ENCODE results near the gene GNGT2.

GNGT2 gene

DNA sequence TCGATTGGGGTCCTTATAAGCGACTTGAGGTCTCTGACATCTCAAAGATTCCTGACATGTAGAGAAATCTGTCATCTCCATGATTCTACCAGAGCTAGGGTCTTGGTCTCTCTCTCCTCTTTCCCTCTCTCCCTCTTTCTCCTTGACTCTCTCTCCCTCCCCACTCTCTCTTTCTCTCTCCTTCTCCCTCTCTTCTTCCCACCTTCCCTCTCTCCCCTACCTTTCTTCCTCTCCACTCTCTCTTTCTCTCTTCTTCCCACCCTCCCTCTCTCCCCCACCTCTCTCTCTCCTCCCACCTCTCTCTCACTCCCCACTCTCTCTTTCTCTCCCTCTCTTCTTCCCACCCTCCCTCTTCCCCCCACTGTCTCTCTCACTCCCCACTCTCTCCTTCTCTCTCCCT lies 45.2 kb downstream of the GNGT2 start:
- no peak for DNase-seq

DNA sequence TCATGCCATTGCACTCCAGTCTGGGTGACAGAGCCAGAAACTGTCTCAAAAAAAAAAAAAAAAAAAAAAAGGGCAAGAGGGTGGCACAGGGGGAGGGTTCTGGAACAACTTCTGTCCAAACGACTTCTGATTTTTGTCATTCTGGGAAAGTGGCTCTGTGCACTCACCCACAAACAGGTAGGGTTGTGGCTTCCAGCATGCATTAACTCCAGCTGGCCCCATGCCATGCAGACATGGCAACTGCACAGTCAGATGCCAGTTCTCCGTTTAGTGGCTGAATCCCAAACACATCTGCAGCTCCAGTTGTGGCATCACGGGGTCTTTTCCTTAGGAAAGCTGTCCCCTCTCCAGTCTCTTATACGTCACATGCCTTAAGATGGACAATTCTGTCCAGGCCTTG lies 47.5 kb downstream of the GNGT2 start:
- no peak for DNase-seq

DNA sequence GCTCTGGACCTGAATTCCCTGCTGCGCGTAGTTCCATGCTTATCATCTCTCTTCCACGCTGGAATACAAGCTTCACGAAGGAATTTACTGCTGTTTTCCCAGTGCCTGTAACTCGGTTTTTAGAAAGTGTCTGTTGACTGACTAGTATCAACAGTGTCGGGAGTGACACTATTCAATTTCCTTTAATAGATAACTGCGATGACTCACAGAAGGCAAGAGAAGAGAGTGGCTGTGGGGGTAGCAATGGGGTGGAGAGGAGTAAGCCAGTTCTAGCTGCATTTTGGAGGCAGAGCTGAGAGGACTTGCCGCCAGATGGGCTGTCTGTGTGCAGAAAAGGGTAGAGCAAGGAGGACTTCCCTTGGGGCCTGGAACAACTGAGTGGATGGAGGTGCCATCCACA lies 52.6 kb downstream of the GNGT2 start:
- no peak for DNase-seq

DNA sequence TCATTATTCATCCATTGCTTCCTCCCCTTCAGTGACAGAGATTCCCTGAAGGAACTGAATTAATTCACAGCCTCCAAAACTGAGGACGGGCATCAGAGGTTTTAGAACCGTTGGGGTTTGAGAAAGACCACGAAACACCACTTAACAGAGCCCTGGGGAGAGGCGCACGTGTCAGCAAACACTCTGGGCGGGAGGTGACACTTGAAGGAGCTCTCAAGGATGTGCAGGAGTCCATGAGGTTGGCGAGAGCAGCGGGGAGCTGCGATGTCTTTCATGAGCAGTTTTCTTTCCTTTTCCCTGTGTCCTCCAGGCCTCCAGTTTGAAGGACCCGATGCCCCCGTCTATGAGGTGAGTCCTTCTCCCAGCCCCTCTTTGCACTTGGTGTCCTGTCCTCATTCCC lies 54.1 kb downstream of the GNGT2 start:
- DNase-seq = no peak

Measured in stimulated activated CD4-positive, alpha-beta T cell treated with anti-CD3 and anti-CD28 coated beads, Interleukin-2, amount 100 ng/mL, for 48 hours (primary cell).